ENCODE measurements around the gene FLT1. TPM values are rescaled to one million over a fixed set of nuclear protein-coding genes. Genes with fewer than 3 reads are reported as not detected.

Gene FLT1
- total RNA-seq, 2 experiments from 2014 or later: 0.51 to 1.1 TPM

GRCh38 chr13:28533441-28534166 lies 38.7 kb upstream of the FLT1 start:
- no peak for ATAC-seq (ENCODE audit: low read depth)
- Mint-ChIP-seq H3K4me3 (no peak overlapping the region), H3K36me3 (no peaks in the 10 kb centered on the region), H3K4me1 (peaks cover 2% of the 10 kb centered on the region), H3K27me3 (peaks cover 41% of the 10 kb centered on the region), H3K9me3 (no peaks in the 10 kb centered on the region), H3K27ac (no peak overlapping the region)
- POLR2A ChIA-PET: no interaction called here
- DNase-seq: no peak

- Mint-ChIP-seq H3K27me3 (peaks cover 40% of the 10 kb centered on the region), H3K36me3 (no peaks in the 10 kb centered on the region), H3K4me1 (peaks cover 2% of the 10 kb centered on the region), H3K4me3 (peak overlapping the region; percentile 47), H3K9me3 (no peaks in the 10 kb centered on the region), H3K27ac (no peak overlapping the region)
- no peak for ATAC-seq (ENCODE audit: low read depth)
- no peak for DNase-seq
- POLR2A ChIA-PET: no interaction called here
Measured at GRCh38 chr13:28533125-28533436, 38.2 kb upstream of the FLT1 start.

- DNase-seq: peak; percentile 42
- Mint-ChIP-seq H3K4me1 (peaks cover 5% of the 10 kb centered on the region), H3K27ac (no peak overlapping the region), H3K27me3 (peaks cover 44% of the 10 kb centered on the region), H3K36me3 (no peaks in the 10 kb centered on the region), H3K4me3 (peak overlapping the region; percentile 47), H3K9me3 (no peaks in the 10 kb centered on the region)
- POLR2A ChIA-PET: no interaction called here
- ATAC-seq (ENCODE audit: low read depth): peak; percentile 55
Measured at GRCh38 chr13:28532388-28533124, 37.6 kb upstream of the FLT1 start.

- no peak overlapping the region for H3K4me3 Mint-ChIP-seq
- H3K27me3 Mint-ChIP-seq: peaks cover 45% of the 10 kb centered on the region
- DNase-seq: no peak
Measured at GRCh38 chr13:28531845-28532387, 37.0 kb upstream of the FLT1 start.

GRCh38 chr13:28531077-28531844 lies 36.3 kb upstream of the FLT1 start:
- ATAC-seq (ENCODE audit: low read depth): no peak

More at GRCh38 chr13:28531845-28532387, 37.0 kb upstream of the FLT1 start:
- no peak overlapping the region for H3K27ac Mint-ChIP-seq
- H3K4me1 Mint-ChIP-seq: peaks cover 6% of the 10 kb centered on the region
- no peak for ATAC-seq (ENCODE audit: low read depth)
- H3K36me3 Mint-ChIP-seq: no peaks in the 10 kb centered on the region
- H3K9me3 Mint-ChIP-seq: no peaks in the 10 kb centered on the region
- POLR2A ChIA-PET: no interaction called here

GRCh38 chr13:28530729-28531076 lies 35.8 kb upstream of the FLT1 start:
- H3K27me3 Mint-ChIP-seq: peaks cover 39% of the 10 kb centered on the region
- no peak for ATAC-seq (ENCODE audit: low read depth)

More at GRCh38 chr13:28531077-28531844, 36.3 kb upstream of the FLT1 start:
- Mint-ChIP-seq H3K36me3 (no peaks in the 10 kb centered on the region), H3K9me3 (no peaks in the 10 kb centered on the region), H3K4me1 (peaks cover 6% of the 10 kb centered on the region), H3K4me3 (no peak overlapping the region), H3K27me3 (peaks cover 42% of the 10 kb centered on the region), H3K27ac (no peak overlapping the region)
- POLR2A ChIA-PET: no interaction called here
- no peak for DNase-seq

GRCh38 chr13:28529836-28530235 lies 34.9 kb upstream of the FLT1 start:
- H3K9me3 Mint-ChIP-seq: no peaks in the 10 kb centered on the region
- peaks cover 6% of the 10 kb centered on the region for H3K4me1 Mint-ChIP-seq
- no peaks in the 10 kb centered on the region for H3K36me3 Mint-ChIP-seq
- ATAC-seq (ENCODE audit: low read depth) (no peak), DNase-seq (no peak)
- H3K4me3 Mint-ChIP-seq: no peak overlapping the region
- POLR2A ChIA-PET: no interaction called here
- no peak overlapping the region for H3K27ac Mint-ChIP-seq
- H3K27me3 Mint-ChIP-seq: peaks cover 43% of the 10 kb centered on the region

More at GRCh38 chr13:28530729-28531076, 35.8 kb upstream of the FLT1 start:
- Mint-ChIP-seq H3K4me1 (peaks cover 6% of the 10 kb centered on the region), H3K36me3 (no peaks in the 10 kb centered on the region), H3K4me3 (no peak overlapping the region), H3K27ac (no peak overlapping the region), H3K9me3 (no peaks in the 10 kb centered on the region)
- POLR2A ChIA-PET: no interaction called here
- no peak for DNase-seq

GRCh38 chr13:28528848-28529247 lies 33.9 kb upstream of the FLT1 start:
- H3K9me3 Mint-ChIP-seq: no peaks in the 10 kb centered on the region
- H3K27ac Mint-ChIP-seq: no peak overlapping the region
- peaks cover 6% of the 10 kb centered on the region for H3K4me1 Mint-ChIP-seq
- DNase-seq: no peak
- no peak for ATAC-seq (ENCODE audit: low read depth)
- no peaks in the 10 kb centered on the region for H3K36me3 Mint-ChIP-seq
- POLR2A ChIA-PET: no interaction called here
- H3K27me3 Mint-ChIP-seq: peaks cover 39% of the 10 kb centered on the region
- no peak overlapping the region for H3K4me3 Mint-ChIP-seq

GRCh38 chr13:28528388-28528787 lies 33.5 kb upstream of the FLT1 start:
- H3K27ac Mint-ChIP-seq: no peak overlapping the region
- no peaks in the 10 kb centered on the region for H3K9me3 Mint-ChIP-seq
- no peak for ATAC-seq (ENCODE audit: low read depth)
- peaks cover 35% of the 10 kb centered on the region for H3K27me3 Mint-ChIP-seq
- H3K4me3 Mint-ChIP-seq: no peak overlapping the region
- POLR2A ChIA-PET: no interaction called here
- DNase-seq: no peak
- H3K36me3 Mint-ChIP-seq: no peaks in the 10 kb centered on the region
- H3K4me1 Mint-ChIP-seq: peaks cover 6% of the 10 kb centered on the region

GRCh38 chr13:28527629-28528028 lies 32.7 kb upstream of the FLT1 start:
- POLR2A ChIA-PET: no interaction called here
- Mint-ChIP-seq H3K4me1 (peaks cover 5% of the 10 kb centered on the region), H3K27me3 (peaks cover 29% of the 10 kb centered on the region), H3K4me3 (no peak overlapping the region), H3K27ac (no peak overlapping the region), H3K9me3 (no peaks in the 10 kb centered on the region), H3K36me3 (no peaks in the 10 kb centered on the region)
- DNase-seq (no peak), ATAC-seq (ENCODE audit: low read depth) (no peak)

GRCh38 chr13:28526876-28527275 lies 31.9 kb upstream of the FLT1 start:
- H3K36me3 Mint-ChIP-seq: no peaks in the 10 kb centered on the region
- ATAC-seq (ENCODE audit: low read depth) (no peak), DNase-seq (no peak)
- POLR2A ChIA-PET: no interaction called here
- H3K27ac Mint-ChIP-seq: no peak overlapping the region
- no peaks in the 10 kb centered on the region for H3K9me3 Mint-ChIP-seq
- peaks cover 5% of the 10 kb centered on the region for H3K4me1 Mint-ChIP-seq
- no peak overlapping the region for H3K4me3 Mint-ChIP-seq
- peaks cover 30% of the 10 kb centered on the region for H3K27me3 Mint-ChIP-seq

- H3K4me1 Mint-ChIP-seq: peaks cover 4% of the 10 kb centered on the region
- H3K27ac Mint-ChIP-seq: no peak overlapping the region
- POLR2A ChIA-PET: no interaction called here
- H3K9me3 Mint-ChIP-seq: no peaks in the 10 kb centered on the region
- no peak for DNase-seq
- no peak for ATAC-seq (ENCODE audit: low read depth)
- no peak overlapping the region for H3K4me3 Mint-ChIP-seq
- H3K36me3 Mint-ChIP-seq: no peaks in the 10 kb centered on the region
- H3K27me3 Mint-ChIP-seq: peaks cover 30% of the 10 kb centered on the region
Measured at GRCh38 chr13:28522871-28523270, 27.9 kb upstream of the FLT1 start.

GRCh38 chr13:28513745-28514144 lies 18.8 kb upstream of the FLT1 start:
- H3K4me1 Mint-ChIP-seq: no peaks in the 10 kb centered on the region
- DNase-seq: no peak
- H3K4me3 Mint-ChIP-seq: no peak overlapping the region
- H3K9me3 Mint-ChIP-seq: no peaks in the 10 kb centered on the region
- peaks cover 26% of the 10 kb centered on the region for H3K27me3 Mint-ChIP-seq
- H3K36me3 Mint-ChIP-seq: no peaks in the 10 kb centered on the region
- no peak for ATAC-seq (ENCODE audit: low read depth)
- POLR2A ChIA-PET: no interaction called here
- no peak overlapping the region for H3K27ac Mint-ChIP-seq
